ENCODE results near the gene RACGAP1. TPM values are rescaled to one million over a fixed set of nuclear protein-coding genes. Genes with fewer than 3 reads are reported as not detected.

Gene RACGAP1
- total RNA-seq, 4 donors from 2014 or later: 5.5 to 18.5 (median 15.0) TPM

- TF ChIP-seq CTCF (IDR thresholded peaks at IDR 0.05; ENCODE audit: low read depth): no peak
These were observed 28.3 kb upstream of the RACGAP1 start for GRCh38 chr12:50053583-50053982.

DNA sequence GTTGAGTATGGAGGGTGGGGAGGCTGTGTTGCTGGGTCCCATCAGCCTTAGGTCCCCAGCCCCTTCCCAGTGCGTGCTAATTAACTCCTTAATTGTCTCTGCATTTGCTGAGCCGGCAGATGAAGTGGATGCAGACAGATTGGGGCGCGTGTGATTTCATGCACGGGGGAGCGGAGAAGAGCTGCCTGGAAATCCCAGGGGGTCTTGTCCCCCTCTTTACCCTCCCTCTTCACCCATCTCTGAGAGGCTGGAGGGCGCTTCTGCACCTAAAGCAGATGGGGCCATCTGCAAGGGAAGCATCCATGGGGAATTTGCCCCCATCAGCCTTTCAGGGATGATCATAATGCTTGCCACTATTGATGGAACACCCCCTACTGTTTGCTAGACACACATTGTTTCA lies 27.7 kb upstream of the RACGAP1 start:
- TF ChIP-seq CTCF (IDR thresholded peaks at IDR 0.05; ENCODE audit: low read depth): no peak

DNA sequence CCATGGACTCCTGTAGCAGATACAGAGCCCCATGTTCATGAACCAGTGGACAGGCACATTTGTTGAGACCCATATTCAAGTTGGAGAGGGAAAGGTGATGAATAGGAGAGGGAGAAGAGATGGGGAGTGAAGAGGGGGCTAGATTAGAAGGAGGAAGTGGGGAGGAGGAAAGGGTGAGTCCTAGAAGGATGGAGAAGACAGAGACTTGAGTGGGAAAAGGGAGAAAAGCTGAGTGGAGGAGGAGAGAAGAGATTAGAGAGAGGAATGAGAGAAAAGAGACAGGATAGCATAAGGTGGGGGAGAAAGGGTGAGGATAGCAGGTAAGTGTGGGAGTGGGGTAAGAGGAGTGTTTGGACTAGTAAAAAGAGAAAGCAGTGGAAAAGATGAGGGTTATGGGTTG lies 27.2 kb upstream of the RACGAP1 start:
- TF ChIP-seq CTCF (IDR thresholded peaks at IDR 0.05; ENCODE audit: low read depth): no peak

GRCh38 chr12:50051101-50051806 lies 26.0 kb upstream of the RACGAP1 start:
- no peak for TF ChIP-seq CTCF (IDR thresholded peaks at IDR 0.05; ENCODE audit: low read depth)

GRCh38 chr12:50050410-50051098 lies 25.3 kb upstream of the RACGAP1 start:
- TF ChIP-seq CTCF (IDR thresholded peaks at IDR 0.05; ENCODE audit: low read depth): no peak

DNA sequence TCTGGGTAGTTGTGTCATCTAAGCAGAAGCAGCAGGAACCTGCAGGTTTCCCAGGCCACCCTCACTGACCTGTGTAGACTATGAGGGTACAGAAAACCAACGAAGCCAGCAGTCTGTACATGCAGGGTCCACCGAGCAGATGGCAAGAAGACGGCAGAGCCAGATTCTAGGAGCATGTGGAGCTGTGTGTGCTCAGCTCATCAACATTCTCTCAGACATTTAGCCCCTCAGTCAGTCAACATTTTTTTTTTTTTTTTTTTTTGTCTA lies 24.8 kb upstream of the RACGAP1 start:
- TF ChIP-seq CTCF (IDR thresholded peaks at IDR 0.05; ENCODE audit: low read depth): no peak

DNA sequence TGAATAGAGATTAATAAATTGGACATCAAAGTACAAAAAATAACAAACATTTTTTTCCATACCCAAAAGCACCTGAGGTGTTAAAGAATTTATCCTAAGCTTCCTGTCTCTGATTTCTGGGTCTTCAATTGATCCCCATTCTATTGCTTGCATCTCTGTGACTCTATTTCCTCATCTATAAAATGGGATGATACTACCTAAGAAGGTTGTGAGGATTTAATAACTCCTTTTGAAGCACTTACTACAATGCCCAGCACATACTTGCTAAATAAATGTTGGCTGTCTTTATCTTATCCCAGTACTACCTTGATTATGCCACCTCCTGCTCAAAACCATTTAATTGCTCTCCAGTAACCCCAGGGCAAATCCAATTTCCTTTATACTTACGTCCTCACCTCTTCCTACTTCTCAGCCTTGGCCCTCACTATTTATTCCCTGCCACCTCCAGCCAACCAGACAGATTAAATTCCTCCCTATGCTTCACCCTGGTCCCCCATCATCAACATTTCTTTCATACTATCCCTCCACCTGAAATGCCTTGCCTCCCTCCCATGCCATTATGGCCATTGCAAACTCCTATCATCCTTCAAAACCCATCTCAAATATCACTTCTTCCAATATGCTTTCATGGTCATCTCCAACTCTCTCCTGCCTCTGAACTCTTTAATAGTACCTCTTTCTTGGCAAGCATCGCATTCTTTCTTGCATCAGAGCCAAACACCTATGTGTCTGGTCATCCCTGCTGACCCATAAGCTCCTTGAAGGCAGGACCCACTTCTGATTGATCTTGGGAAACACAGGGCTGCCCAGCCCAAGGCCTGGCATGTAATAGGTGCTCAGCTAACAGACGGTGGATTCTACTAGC lies 24.2 kb upstream of the RACGAP1 start:
- TF ChIP-seq CTCF (IDR thresholded peaks at IDR 0.05; ENCODE audit: low read depth): no peak
